ENCODE results near the gene XIRP2. TPM values are rescaled to one million over a fixed set of nuclear protein-coding genes. Genes with fewer than 3 reads are reported as not detected.

XIRP2 gene
- total RNA-seq, 1 donor from 2014 or later: 2.9 TPM

- intact Hi-C loops (cut with DNase I): no loop called here
- no peak for DNase-seq (ENCODE audit: low spot score)
- no peak for ATAC-seq
Observed at GRCh38 chr2:167126165-167126564, 237.9 kb downstream of the XIRP2 start.

- DNase-seq (ENCODE audit: low spot score) (no peak), ATAC-seq (no peak)
- intact Hi-C loops (cut with DNase I): no loop called here
Observed at GRCh38 chr2:167127135-167127534, 238.9 kb downstream of the XIRP2 start.

- intact Hi-C loops (cut with DNase I): no loop called here
- DNase-seq (ENCODE audit: low spot score): no peak
- no peak for ATAC-seq
Observed at GRCh38 chr2:167128130-167128529, 239.8 kb downstream of the XIRP2 start.

- DNase-seq (ENCODE audit: low spot score): no peak
- intact Hi-C loops (cut with DNase I): no loop called here
- ATAC-seq: no peak
Observed at GRCh38 chr2:167132066-167132465, 243.8 kb downstream of the XIRP2 start.

- DNase-seq (ENCODE audit: low spot score) (no peak), ATAC-seq (no peak)
- intact Hi-C loops (cut with DNase I): no loop called here
Observed at GRCh38 chr2:167132906-167133555, 244.8 kb downstream of the XIRP2 start.

- intact Hi-C loops (cut with DNase I): no loop called here
- ATAC-seq (no peak), DNase-seq (ENCODE audit: low spot score) (no peak)
Observed at GRCh38 chr2:167133614-167134013, 245.3 kb downstream of the XIRP2 start.

GRCh38 chr2:167134381-167135072, 246.2 kb downstream of the XIRP2 start:
- intact Hi-C loops (cut with DNase I): no loop called here
- DNase-seq (ENCODE audit: low spot score): no peak
- no peak for ATAC-seq

GRCh38 chr2:167135706-167136105, 247.4 kb downstream of the XIRP2 start:
- intact Hi-C loops (cut with DNase I): no loop called here
- ATAC-seq (no peak), DNase-seq (ENCODE audit: low spot score) (no peak)

- intact Hi-C loops (cut with DNase I): no loop called here
- DNase-seq (ENCODE audit: low spot score): no peak
- no peak for ATAC-seq
Observed at GRCh38 chr2:167136879-167137596, 248.8 kb downstream of the XIRP2 start.

GRCh38 chr2:167140330-167140729, 252.1 kb downstream of the XIRP2 start:
- intact Hi-C loops (cut with DNase I): no loop called here
- ATAC-seq (peak; percentile 46), DNase-seq (ENCODE audit: low spot score) (no peak)

- ATAC-seq (peak; percentile 96), DNase-seq (ENCODE audit: low spot score) (no peak)
- intact Hi-C loops (cut with DNase I): no loop called here
Observed at GRCh38 chr2:167140767-167141166, 252.5 kb downstream of the XIRP2 start.

- no peak for ATAC-seq
Observed at GRCh38 chr2:167142554-167142953, 254.3 kb downstream of the XIRP2 start.

GRCh38 chr2:167144179-167144898, 256.1 kb downstream of the XIRP2 start:
- DNase-seq (ENCODE audit: low spot score): no peak
- intact Hi-C loops (cut with DNase I): no loop called here
- ATAC-seq: no peak

More at GRCh38 chr2:167142554-167142953, 254.3 kb downstream of the XIRP2 start:
- intact Hi-C loops (cut with DNase I): no loop called here
- DNase-seq (ENCODE audit: low spot score): no peak

GRCh38 chr2:167147271-167147941, 259.1 kb downstream of the XIRP2 start:
- intact Hi-C loops (cut with DNase I): no loop called here
- ATAC-seq (no peak), DNase-seq (ENCODE audit: low spot score) (no peak)

- intact Hi-C loops (cut with DNase I): no loop called here
- DNase-seq (ENCODE audit: low spot score) (no peak), ATAC-seq (no peak)
Observed at GRCh38 chr2:167151894-167152293, 263.6 kb downstream of the XIRP2 start.

- intact Hi-C loops (cut with DNase I): no loop called here
- ATAC-seq: no peak
- DNase-seq (ENCODE audit: low spot score): no peak
Observed at GRCh38 chr2:167157523-167157922, 269.2 kb downstream of the XIRP2 start.

- ATAC-seq (no peak), DNase-seq (ENCODE audit: low spot score) (no peak)
- intact Hi-C loops (cut with DNase I): no loop called here
Observed at GRCh38 chr2:167177196-167177595, 288.9 kb downstream of the XIRP2 start.

- no peak for DNase-seq (ENCODE audit: low spot score)
- intact Hi-C loops (cut with DNase I): no loop called here
- ATAC-seq: no peak
Observed at GRCh38 chr2:167181134-167181533, 292.9 kb downstream of the XIRP2 start.

- DNase-seq (ENCODE audit: low spot score): no peak
- intact Hi-C loops (cut with DNase I): no loop called here
- no peak for ATAC-seq
Observed at GRCh38 chr2:167181688-167182087, 293.4 kb downstream of the XIRP2 start.

All from sciatic nerve (tissue), 2 donors.